ENCODE measurements around the gene WBP4. TPM values are rescaled to one million over a fixed set of nuclear protein-coding genes. Genes with fewer than 3 reads are reported as not detected.

The WBP4 gene
- total RNA-seq, 1 experiment from 2014 or later, result 14.5 TPM

- CTCF ChIA-PET, result no interaction called here
- RAD21 ChIA-PET (ENCODE audit: low non-redundant PET in 1 of 2, low total read pairs in 2 of 2, uncharacterized antibody in 2 of 2, unreplicated experiment in 2 of 2), result no interaction called here
- TF ChIP-seq SIN3A (IDR thresholded peaks at IDR 0.05; ENCODE audit: low read depth) (no peak), TCF7L2 (IDR thresholded peaks at IDR 0.05; ENCODE audit: borderline replicate concordance, extremely low read depth, insufficient read depth, insufficient read length) (no peak), CEBPB (IDR thresholded peaks at IDR 0.05; ENCODE audit: low read depth) (no peak), FOSL1 (IDR thresholded peaks at IDR 0.05; ENCODE audit: low read depth) (no peak), ZBTB33 (IDR thresholded peaks at IDR 0.05; ENCODE audit: extremely low read depth, insufficient replicate concordance, low read length) (no peak), RAD21 (IDR thresholded peaks at IDR 0.05; ENCODE audit: low read depth) (no peak), ATF3 (IDR thresholded peaks at IDR 0.05) (no peak), ZNF274 (IDR thresholded peaks at IDR 0.05; ENCODE audit: low read depth, low read length) (no peak)
- Histone ChIP-seq H3K4me3 (replicated peaks in 1 of 2; ENCODE audit: low read depth in 1 of 2, low read length in 2 of 2) (no peak overlapping the region), H3K9me2 (ENCODE audit: insufficient read depth) (no peaks in the 10 kb centered on the region), H2AFZ (ENCODE audit: low read depth, low read length, poor library complexity, severe bottlenecking) (no peak overlapping the region), H3K9me3 (ENCODE audit: control insufficient read depth in 1 of 2, insufficient read depth in 1 of 2, low read depth in 1 of 2, low read length in 2 of 2) (no peaks in the 10 kb centered on the region), H3K27ac (ENCODE audit: low read depth, low read length) (no peak overlapping the region), H3K79me2 (ENCODE audit: insufficient read depth, low read length) (no peaks in the 10 kb centered on the region), H3K9ac (ENCODE audit: low read length) (no peak overlapping the region), H3K4me1 (ENCODE audit: control insufficient read depth in 1 of 2, insufficient read depth in 2 of 2, low read length in 2 of 2) (no peaks in the 10 kb centered on the region), H4K20me1 (ENCODE audit: insufficient read depth) (no peaks in the 10 kb centered on the region), H3K36me3 (ENCODE audit: control insufficient read depth in 1 of 2, insufficient read depth in 2 of 2, low read length in 2 of 2) (no peaks in the 10 kb centered on the region), H3K27me3 (ENCODE audit: insufficient read depth, low read length) (no peaks in the 10 kb centered on the region), H3K4me2 (ENCODE audit: low read length) (no peak overlapping the region)
- POLR2A ChIA-PET, result no interaction called here
- intact Hi-C loops (cut with micrococcal nuclease), result no loop called here
- DNase-seq (ENCODE audit: low read depth, low spot score), result no peak
- no TSS peak for BruUV-seq (replicated peaks)
- no peak for ATAC-seq
These were observed 37.5 kb downstream of the WBP4 start for GRCh38 chr13:41098761-41099160.

GRCh38 chr13:41099986-41100385, 38.7 kb downstream of the WBP4 start:
- Histone ChIP-seq H3K4me3 (replicated peaks in 1 of 2; ENCODE audit: low read depth in 1 of 2, low read length in 2 of 2) (no peak overlapping the region), H4K20me1 (ENCODE audit: insufficient read depth) (no peaks in the 10 kb centered on the region), H3K36me3 (ENCODE audit: control insufficient read depth in 1 of 2, insufficient read depth in 2 of 2, low read length in 2 of 2) (no peaks in the 10 kb centered on the region), H3K4me2 (ENCODE audit: low read length) (no peak overlapping the region), H3K4me1 (ENCODE audit: control insufficient read depth in 1 of 2, insufficient read depth in 2 of 2, low read length in 2 of 2) (no peaks in the 10 kb centered on the region), H3K9me2 (ENCODE audit: insufficient read depth) (no peaks in the 10 kb centered on the region), H2AFZ (ENCODE audit: low read depth, low read length, poor library complexity, severe bottlenecking) (no peak overlapping the region), H3K9ac (ENCODE audit: low read length) (no peak overlapping the region), H3K27me3 (ENCODE audit: insufficient read depth, low read length) (no peaks in the 10 kb centered on the region), H3K9me3 (ENCODE audit: control insufficient read depth in 1 of 2, insufficient read depth in 1 of 2, low read depth in 1 of 2, low read length in 2 of 2) (no peaks in the 10 kb centered on the region), H3K79me2 (ENCODE audit: insufficient read depth, low read length) (no peaks in the 10 kb centered on the region), H3K27ac (ENCODE audit: low read depth, low read length) (no peak overlapping the region)
- BruUV-seq (replicated peaks), result no TSS peak
- ChIA-PET POLR2A (no interaction called here), CTCF (no interaction called here), RAD21 (ENCODE audit: low non-redundant PET in 1 of 2, low total read pairs in 2 of 2, uncharacterized antibody in 2 of 2, unreplicated experiment in 2 of 2) (no interaction called here)
- DNase-seq (ENCODE audit: low read depth, low spot score), result no peak
- ATAC-seq, result no peak
- intact Hi-C loops (cut with micrococcal nuclease), result no loop called here
- TF ChIP-seq CTCF (IDR thresholded peaks at IDR 0.05 in 2 of 3, conservative IDR thresholded peaks at IDR 0.05 in 1 of 3; ENCODE audit: borderline replicate concordance in 1 of 3, insufficient read depth in 1 of 3, low read depth in 2 of 3, low read length in 2 of 3), result no peak
- no peak for TF ChIP-seq TCF7L2 (IDR thresholded peaks at IDR 0.05; ENCODE audit: borderline replicate concordance, extremely low read depth, insufficient read depth, insufficient read length)
- no peak for TF ChIP-seq YY1 (IDR thresholded peaks at IDR 0.05; ENCODE audit: extremely low read depth, insufficient replicate concordance, low read depth, low read length)
- TF ChIP-seq ZBTB33 (IDR thresholded peaks at IDR 0.05; ENCODE audit: extremely low read depth, insufficient replicate concordance, low read length), result no peak
- no peak for TF ChIP-seq POLR2A (IDR thresholded peaks at IDR 0.05; ENCODE audit: borderline replicate concordance, extremely low read depth, insufficient read depth, insufficient read length)
- TF ChIP-seq SIN3A (IDR thresholded peaks at IDR 0.05; ENCODE audit: low read depth), result no peak
- no peak for TF ChIP-seq CEBPB (IDR thresholded peaks at IDR 0.05; ENCODE audit: low read depth)
- no peak for TF ChIP-seq ELF1 (IDR thresholded peaks at IDR 0.05; ENCODE audit: borderline replicate concordance, low read depth)
- no peak for TF ChIP-seq EZH2 (IDR thresholded peaks at IDR 0.05)
- no peak for TF ChIP-seq SRF (IDR thresholded peaks at IDR 0.05; ENCODE audit: low read depth)
- no peak for TF ChIP-seq JUND (IDR thresholded peaks at IDR 0.05)

All from HCT116 (cell line).